ENCODE results near the gene SFMBT2.

Gene SFMBT2

GRCh38 chr10:7170626-7171322, 240.1 kb downstream of the SFMBT2 start:
- no peak for DNase-seq

- no peak for DNase-seq
These were observed 242.4 kb downstream of the SFMBT2 start for GRCh38 chr10:7168414-7168813.

GRCh38 chr10:7165500-7166177, 245.2 kb downstream of the SFMBT2 start:
- DNase-seq: no peak

GRCh38 chr10:7164955-7165354, 245.9 kb downstream of the SFMBT2 start:
- no peak for DNase-seq

GRCh38 chr10:7162331-7162730, 248.5 kb downstream of the SFMBT2 start:
- no peak for DNase-seq

DNA sequence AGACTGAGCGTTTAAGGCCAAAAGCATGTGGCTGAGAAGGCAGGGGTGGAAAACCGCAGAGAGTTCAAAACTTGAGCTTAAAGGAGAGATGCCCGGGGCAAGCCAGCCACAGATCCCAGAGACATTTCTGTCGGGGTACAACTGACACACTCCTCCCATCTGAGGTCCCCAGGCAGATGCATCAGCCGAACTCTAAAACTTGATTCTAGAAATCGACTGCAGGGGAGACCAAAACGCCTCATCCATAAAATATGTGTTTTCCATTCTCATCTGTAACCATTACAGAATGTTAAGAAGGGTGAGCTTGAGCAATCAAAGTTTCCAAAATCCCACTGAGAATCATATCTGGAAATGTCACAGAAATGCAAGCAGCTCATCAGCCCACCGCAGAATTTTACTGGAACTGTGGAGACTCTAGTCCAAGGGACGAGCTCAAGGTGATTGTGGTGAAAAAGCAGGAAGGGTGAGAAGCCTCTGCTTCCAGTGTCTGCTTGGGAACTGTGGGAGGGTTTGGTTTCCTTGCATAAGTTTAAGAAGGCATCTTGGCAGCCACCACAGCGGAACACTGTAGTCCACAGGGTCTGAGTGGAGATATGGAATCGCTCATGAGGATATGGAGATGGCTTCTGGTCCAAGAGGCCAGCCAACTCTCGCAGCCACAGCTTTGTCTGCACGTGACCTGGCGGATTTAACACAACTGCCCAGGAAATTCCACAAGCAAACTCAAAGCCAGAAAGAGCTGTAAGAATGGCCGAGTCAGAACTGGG, 249.2 kb downstream of the SFMBT2 start:
- no peak for DNase-seq

DNA sequence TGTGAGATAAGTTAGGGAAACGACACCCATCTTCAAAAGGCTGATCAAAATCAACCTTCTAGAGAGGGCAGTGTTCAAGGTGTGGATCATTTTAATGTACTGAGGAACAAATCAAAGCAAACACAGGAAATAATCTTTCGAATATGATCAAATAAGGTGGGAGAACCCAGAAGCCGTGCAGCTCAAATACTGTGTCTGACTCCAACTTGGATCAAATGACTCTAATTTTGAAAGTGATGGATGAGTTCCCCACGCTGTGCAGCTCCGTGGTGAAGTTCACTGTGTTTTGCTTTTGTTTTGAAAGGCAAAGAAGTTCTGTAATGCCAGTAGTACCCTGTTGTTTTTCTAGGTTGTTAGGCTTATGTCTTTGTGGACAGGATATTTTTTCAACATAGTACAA, 250.9 kb downstream of the SFMBT2 start:
- DNase-seq: no peak

DNA sequence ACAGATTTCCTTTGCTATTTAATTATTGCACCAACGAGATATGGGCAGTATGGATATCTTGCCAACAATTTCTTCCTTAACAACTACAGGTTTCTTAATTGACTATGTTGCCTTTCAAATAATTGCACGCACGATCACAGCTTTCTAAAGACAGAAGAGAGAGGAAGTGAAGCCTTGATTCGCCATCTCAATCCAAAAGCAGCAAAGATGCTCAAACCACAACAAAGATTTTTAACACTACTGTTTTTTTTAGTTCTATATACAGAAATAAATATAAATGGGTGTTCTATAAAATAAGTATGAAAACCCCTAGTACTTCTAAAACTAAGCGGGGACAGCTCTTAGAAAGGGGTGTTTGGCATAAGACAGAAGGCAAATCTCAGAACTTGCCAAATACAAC, 251.3 kb downstream of the SFMBT2 start:
- DNase-seq: no peak

- no peak for DNase-seq
These were observed 253.7 kb downstream of the SFMBT2 start for GRCh38 chr10:7157091-7157490.

GRCh38 chr10:7153750-7154149, 257.1 kb downstream of the SFMBT2 start:
- DNase-seq: no peak

DNA sequence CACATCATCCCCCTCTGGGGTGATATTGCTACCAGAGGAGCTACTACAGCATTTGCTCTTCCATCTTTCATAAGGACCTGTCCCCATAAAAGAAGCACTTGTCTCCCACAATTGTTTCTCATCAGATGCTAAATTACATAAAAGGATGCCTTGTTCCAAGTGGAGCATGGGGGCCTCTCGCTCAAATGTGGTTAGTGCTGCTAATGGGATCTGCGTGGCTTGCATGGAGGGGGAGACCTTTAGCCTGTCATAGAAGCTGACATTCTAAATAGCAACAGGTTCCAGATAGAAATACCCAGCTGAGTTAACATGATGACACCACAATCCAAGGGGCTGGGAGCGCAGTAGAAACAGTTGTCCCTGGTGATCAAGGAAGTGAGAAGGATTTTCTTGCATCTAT, 257.9 kb downstream of the SFMBT2 start:
- no peak for DNase-seq

- no peak for DNase-seq
These were observed 258.5 kb downstream of the SFMBT2 start for GRCh38 chr10:7152341-7152740.

- no peak for DNase-seq
These were observed 259.3 kb downstream of the SFMBT2 start for GRCh38 chr10:7151538-7151937.

GRCh38 chr10:7150349-7150748, 260.5 kb downstream of the SFMBT2 start:
- no peak for DNase-seq

DNA sequence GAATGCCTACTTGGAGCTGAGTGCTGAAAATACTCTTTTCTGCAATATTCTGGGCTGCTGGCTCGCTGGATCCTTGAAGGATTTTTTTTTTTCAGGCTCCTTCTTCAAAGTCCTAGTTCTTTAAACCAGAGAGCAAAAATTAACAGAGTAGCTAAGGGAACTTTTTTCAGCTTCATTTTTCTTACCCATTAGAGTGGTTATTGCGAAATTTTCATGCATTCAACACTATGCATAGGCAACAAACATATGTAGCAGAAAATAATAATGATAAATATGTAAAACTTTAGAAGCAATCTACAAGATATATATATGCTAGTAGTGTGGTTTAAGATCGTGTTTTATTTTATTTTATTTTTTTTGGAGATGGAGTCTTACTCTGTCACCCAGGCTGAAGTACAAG, 264.6 kb downstream of the SFMBT2 start:
- no peak for DNase-seq

DNA sequence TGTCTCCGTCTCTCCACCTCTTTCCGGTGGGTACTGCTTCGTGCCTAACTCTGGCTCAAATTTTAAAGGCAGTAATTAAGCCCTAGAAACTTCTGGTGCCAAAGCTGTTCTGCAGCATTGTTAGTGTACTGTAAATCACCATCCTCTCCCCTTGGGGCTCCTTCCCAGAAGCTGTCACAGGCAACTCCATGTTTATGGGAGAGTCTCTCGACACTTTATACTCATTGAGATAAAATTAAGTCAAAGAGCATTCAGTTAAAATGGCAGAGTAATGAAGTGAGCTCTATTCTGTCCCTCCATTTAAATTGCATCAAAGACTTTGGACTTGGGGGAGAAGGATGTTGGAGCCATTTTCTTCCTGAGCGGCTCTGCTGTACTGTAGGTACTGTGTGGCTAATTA, 274.8 kb downstream of the SFMBT2 start:
- no peak for DNase-seq

GRCh38 chr10:7135188-7135587, 275.6 kb downstream of the SFMBT2 start:
- no peak for DNase-seq

DNA sequence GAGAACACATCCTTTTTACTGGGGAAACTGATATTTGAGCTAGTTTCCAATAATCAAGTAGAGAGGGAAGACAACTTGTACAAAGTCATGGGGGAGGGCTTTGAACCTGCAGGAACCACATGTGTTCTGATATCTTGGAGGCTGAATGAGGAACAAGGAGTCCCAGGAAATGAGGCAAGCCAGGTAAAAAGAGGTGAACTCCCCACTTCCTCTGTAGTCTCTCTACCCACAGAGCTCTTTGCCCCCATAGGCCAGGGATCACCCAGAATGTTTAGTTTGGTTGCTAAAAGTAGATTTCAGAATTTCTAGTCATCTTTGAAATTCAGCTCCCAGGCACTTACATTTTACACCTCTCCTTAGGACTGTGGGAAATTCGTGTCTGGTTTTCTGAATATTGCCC, 276.4 kb downstream of the SFMBT2 start:
- DNase-seq: no peak

DNA sequence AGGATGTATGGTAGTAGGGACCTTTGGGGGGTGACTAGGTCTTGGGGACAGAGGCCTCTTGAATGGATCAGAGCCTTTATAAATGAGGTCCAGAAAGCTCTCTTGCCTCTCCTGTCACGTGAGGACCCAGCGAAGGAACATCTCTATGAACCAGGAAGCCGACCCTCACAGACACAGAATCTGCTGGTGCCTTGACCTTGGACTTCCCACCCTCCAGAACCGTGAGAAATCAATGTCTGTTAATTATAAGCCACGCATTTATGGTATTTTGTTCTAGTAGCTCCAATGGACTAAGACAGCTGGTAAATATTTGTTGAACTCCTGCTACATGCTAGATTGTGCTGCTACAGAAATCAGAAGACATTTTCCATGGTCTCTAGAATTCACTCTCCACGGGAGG, 276.9 kb downstream of the SFMBT2 start:
- no peak for DNase-seq

DNA sequence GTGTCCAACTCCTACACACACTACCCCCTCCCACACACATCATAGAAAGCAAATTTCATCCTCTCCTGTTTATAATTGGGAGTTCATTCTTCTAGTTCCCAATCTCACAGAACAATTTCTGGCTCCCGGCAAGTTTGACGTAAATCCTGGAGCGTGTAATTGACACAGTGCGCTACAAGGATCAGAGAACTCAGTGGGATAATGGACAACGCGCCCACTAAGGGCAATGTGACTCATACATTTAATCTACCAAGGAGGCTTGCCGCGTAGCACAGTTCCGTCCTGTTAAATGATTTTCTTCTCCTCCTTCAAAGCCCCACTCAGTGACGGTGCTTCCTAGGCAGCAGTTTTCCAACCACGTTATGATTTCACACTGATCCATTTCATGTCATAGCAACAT, 277.6 kb downstream of the SFMBT2 start:
- no peak for DNase-seq

- no peak for DNase-seq
These were observed 280.5 kb downstream of the SFMBT2 start for GRCh38 chr10:7130191-7130911.

GRCh38 chr10:7123774-7124173, 287.1 kb downstream of the SFMBT2 start:
- DNase-seq: no peak

DNA sequence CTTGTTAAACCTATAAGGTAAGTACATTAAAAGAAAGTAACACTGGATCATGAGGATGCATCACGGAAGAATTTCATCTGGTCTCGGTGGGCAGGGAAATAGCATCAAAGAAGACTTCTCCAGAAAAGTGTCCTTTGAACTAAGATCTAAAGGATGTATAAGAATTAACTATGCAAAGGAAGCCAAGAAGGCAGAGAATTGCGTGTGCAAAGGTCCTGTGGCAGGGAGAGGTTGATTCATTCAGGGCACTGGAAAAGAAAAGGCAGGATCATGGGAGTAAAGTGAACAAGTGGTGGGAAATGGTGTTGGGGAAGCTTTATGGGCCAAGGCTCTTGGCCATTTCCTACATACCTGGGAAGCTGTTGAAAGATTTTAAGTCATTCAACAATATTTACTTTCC, 288.3 kb downstream of the SFMBT2 start:
- no peak for DNase-seq

Measured in CD4-positive, alpha-beta T cell treated with Interleukin-6 for 4 hours (primary cell).